ENCODE data around the gene CTSA. TPM values are rescaled to one million over a fixed set of nuclear protein-coding genes. Genes with fewer than 3 reads are reported as not detected.
A peak's percentile ranks its signal among the peaks of the same experiment; 100 is the strongest.

Gene CTSA
- total RNA-seq, 1 donor from 2014 or later = 172 TPM

DNA sequence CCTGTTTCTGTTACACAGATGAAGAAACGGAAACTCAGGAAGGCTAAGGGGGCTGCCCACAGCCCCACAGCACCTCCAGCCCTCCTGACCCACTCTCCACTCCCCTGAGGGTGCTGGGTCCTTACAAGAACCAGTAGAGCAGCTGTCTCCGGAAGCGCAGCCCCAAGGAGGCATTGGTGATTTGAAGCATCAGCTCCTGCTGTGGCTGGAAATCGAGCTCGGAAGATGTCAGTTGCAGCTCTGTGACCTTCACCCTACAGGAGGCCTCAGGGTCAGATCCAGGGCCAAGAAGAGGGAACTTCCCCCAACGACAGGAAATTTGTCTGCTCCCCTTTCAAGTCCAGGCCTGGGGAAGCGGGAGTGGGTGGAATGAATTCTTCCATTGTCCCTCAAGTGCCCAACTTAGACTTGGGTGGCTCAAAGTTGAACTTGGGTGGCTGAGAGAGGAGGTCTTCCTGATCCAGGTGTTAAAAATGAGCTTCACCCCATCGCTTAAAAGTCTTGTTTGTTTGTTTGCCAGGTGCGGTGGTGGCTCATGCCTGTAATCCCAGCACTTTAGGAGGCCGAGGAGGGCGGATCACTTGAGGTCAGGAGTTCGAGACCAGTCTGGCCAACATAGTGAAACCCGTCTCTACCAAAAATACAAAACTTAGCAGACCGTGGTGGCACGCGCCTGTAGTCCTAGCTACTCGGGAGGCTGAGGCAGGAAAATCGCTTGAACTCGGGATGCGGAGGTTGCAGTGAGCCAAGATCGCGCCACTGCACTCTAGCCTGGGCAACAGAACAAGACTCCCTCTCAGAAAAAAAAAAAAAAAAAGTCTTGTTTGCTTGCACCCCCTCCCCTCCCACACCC, 18.9 kb downstream of the CTSA start:
- H3K4me3 Mint-ChIP-seq (ENCODE audit: unreplicated experiment) = peak overlapping the region; percentile 79
- peak overlapping the region; percentile 94 for H3K27ac Mint-ChIP-seq (ENCODE audit: unreplicated experiment)
- no peak for DNase-seq (ENCODE audit: low spot score)
- H3K9me3 Mint-ChIP-seq (ENCODE audit: low read depth) = no peaks in the 10 kb centered on the region
- no peaks in the 10 kb centered on the region for H3K27me3 Mint-ChIP-seq (ENCODE audit: low read depth)
- H3K36me3 Mint-ChIP-seq (ENCODE audit: low read depth) = peaks cover 6% of the 10 kb centered on the region
- peaks cover 25% of the 10 kb centered on the region for H3K4me1 Mint-ChIP-seq (ENCODE audit: low read depth)
- TF ChIP-seq, protein P1, sequence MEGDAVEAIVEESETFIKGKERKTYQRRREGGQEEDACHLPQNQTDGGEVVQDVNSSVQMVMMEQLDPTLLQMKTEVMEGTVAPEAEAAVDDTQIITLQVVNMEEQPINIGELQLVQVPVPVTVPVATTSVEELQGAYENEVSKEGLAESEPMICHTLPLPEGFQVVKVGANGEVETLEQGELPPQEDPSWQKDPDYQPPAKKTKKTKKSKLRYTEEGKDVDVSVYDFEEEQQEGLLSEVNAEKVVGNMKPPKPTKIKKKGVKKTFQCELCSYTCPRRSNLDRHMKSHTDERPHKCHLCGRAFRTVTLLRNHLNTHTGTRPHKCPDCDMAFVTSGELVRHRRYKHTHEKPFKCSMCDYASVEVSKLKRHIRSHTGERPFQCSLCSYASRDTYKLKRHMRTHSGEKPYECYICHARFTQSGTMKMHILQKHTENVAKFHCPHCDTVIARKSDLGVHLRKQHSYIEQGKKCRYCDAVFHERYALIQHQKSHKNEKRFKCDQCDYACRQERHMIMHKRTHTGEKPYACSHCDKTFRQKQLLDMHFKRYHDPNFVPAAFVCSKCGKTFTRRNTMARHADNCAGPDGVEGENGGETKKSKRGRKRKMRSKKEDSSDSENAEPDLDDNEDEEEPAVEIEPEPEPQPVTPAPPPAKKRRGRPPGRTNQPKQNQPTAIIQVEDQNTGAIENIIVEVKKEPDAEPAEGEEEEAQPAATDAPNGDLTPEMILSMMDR (IDR thresholded peaks at IDR 0.05) = no peak

DNA sequence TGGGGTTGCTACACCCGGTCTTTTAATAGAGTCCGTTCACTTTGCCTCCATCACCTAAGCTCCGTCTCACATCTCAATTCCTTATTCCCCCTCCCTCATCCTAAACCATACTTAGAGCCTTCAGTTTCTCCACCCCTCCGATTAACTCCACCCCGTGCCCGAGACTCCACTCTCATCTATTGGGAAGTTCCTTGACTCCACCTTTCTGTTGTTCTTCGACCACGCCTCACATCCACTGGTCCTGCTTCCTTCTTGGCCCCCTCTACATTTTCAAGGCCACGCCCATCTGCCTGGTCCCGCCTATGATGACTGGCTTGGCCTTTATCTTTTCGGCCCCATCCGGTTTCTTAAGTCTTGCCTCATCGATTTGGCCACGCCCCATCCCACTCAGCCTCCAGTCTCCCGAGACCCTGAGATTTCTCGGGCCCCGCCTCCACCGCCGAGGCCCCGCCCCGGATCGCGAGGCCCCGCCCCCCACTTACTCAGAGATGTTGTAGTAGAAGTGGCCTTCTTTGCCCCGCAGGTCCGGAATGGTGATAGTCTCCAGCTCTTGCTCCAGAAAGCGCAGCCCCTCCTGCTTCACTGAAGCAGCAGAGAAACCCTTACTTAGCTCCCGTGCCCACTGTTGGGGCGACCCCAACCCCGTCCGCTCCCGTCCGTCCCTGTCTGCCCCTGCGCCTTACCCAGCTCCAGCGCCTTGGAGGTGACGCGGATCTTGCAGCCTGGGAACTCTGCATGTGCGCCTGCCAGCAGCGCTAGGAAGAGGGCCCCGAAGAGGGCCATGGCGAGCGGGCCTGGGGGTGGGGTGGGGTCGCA, 19.7 kb downstream of the CTSA start:
- no peaks in the 10 kb centered on the region for H3K27me3 Mint-ChIP-seq (ENCODE audit: low read depth)
- DNase-seq (ENCODE audit: low spot score) = peak; percentile 97
- H3K4me3 Mint-ChIP-seq (ENCODE audit: unreplicated experiment) = peak overlapping the region; percentile 79
- no peaks in the 10 kb centered on the region for H3K9me3 Mint-ChIP-seq (ENCODE audit: low read depth)
- peak overlapping the region; percentile 94 for H3K27ac Mint-ChIP-seq (ENCODE audit: unreplicated experiment)
- H3K4me1 Mint-ChIP-seq (ENCODE audit: low read depth) = peaks cover 25% of the 10 kb centered on the region
- H3K36me3 Mint-ChIP-seq (ENCODE audit: low read depth) = peaks cover 6% of the 10 kb centered on the region
- TF ChIP-seq, protein P1 (IDR thresholded peaks at IDR 0.05) = no peak

DNA sequence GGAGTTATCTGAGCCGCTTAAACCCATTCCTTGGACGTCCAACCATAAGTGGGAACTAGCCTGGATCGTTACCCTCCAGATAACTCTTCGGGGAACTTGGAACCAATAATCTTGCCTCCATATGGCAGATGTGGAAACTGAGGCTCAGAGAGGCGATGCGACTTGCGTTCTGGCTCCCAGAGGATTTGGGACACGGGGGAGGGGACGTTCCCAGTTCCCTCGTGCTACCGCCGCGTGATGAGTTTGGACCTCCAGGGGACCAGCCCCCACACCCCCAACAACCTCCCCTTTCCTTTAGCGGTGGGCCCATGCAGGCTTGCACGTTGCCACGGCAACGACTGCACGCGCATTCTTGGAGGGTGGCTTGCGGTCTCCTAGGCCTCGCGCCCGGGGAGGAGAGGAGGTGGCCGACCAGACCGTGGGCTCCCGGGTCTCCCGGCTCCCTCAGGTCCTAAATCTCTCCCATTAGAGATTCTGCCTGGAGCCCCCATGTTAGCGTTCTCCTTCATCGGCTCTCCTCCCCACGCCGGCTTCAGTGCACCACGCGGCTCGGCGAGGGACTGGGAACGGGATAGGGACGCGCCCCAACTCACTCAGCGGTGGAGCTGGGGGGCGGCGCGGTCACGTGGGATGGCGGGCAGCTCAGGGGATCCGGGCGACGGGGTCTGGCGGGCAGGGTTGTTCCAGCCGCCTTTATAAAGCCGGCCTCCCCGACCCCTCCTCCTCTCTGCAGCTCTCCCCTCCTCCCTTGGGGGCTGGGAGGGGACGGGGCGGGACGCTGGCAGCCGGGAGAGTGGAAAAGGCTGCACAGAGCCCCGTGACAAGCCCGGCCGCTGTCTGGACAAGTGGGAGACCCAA, 20.6 kb downstream of the CTSA start, which contains the start of gene PLTP:
PLTP (minus strand) TSS at position 670 of the 858 bp plus-strand sequence. CDS start 703 bp downstream, outside the sequence.
- H3K9me3 Mint-ChIP-seq (ENCODE audit: low read depth) = no peaks in the 10 kb centered on the region
- H3K4me1 Mint-ChIP-seq (ENCODE audit: low read depth) = peaks cover 25% of the 10 kb centered on the region
- TF ChIP-seq, protein P1 (IDR thresholded peaks at IDR 0.05) = no peak
- no peaks in the 10 kb centered on the region for H3K27me3 Mint-ChIP-seq (ENCODE audit: low read depth)
- no peak for DNase-seq (ENCODE audit: low spot score)
- peak within 1 kb of the TSS; percentile 79 for H3K4me3 Mint-ChIP-seq (ENCODE audit: unreplicated experiment)
- peaks cover 6% of the 10 kb centered on the region for H3K36me3 Mint-ChIP-seq (ENCODE audit: low read depth)
- peak within 1 kb of the TSS; percentile 94 for H3K27ac Mint-ChIP-seq (ENCODE audit: unreplicated experiment)

DNA sequence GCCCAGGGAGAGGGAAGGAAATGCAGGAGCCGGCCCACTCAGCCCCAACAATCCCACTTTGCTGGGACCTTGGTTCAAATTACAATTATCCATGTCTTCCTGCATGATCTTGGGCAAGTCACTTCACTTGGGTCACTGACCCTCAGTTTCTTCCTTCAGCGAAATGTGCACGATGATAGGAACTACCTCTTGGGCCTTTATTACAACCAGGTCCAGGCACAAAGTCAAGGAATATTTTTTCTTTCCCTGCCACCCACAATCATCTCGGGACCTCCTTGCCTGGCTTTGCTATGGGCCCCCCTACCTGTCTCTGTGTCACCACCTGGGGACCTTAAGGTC, 21.2 kb downstream of the CTSA start:
- no peak for DNase-seq (ENCODE audit: low spot score)
- H3K36me3 Mint-ChIP-seq (ENCODE audit: low read depth) = peaks cover 5% of the 10 kb centered on the region
- H3K4me3 Mint-ChIP-seq (ENCODE audit: unreplicated experiment) = peak overlapping the region; percentile 79
- TF ChIP-seq, protein P1 (IDR thresholded peaks at IDR 0.05) = no peak
- H3K27me3 Mint-ChIP-seq (ENCODE audit: low read depth) = no peaks in the 10 kb centered on the region
- peaks cover 25% of the 10 kb centered on the region for H3K4me1 Mint-ChIP-seq (ENCODE audit: low read depth)
- H3K9me3 Mint-ChIP-seq (ENCODE audit: low read depth) = no peaks in the 10 kb centered on the region
- peak overlapping the region; percentile 74 for H3K27ac Mint-ChIP-seq (ENCODE audit: unreplicated experiment)
